ENCODE data around the gene IQUB. TPM values are rescaled to one million over a fixed set of nuclear protein-coding genes. Genes with fewer than 3 reads are reported as not detected.

IQUB gene
- polyA plus RNA-seq, 1 donor from 2014 or later: 0.41 TPM

- TF ChIP-seq CTCF (IDR thresholded peaks at IDR 0.05; ENCODE audit: poor library complexity, severe bottlenecking) (no peak), EP300 (conservative IDR thresholded peaks at IDR 0.05; ENCODE audit: poor library complexity, severe bottlenecking) (no peak), REST (IDR thresholded peaks at IDR 0.05; ENCODE audit: borderline replicate concordance) (no peak), MXI1 (conservative IDR thresholded peaks at IDR 0.05; ENCODE audit: poor library complexity, severe bottlenecking) (no peak), EZH2 (IDR thresholded peaks at IDR 0.05; ENCODE audit: borderline replicate concordance, insufficient read depth, low read length, poor library complexity, severe bottlenecking) (no peak), SMC3 (conservative IDR thresholded peaks at IDR 0.05; ENCODE audit: poor library complexity) (no peak), POLR2AphosphoS5 (IDR thresholded peaks at IDR 0.05) (no peak), TAF1 (IDR thresholded peaks at IDR 0.05; ENCODE audit: low read depth) (no peak), RAD21 (conservative IDR thresholded peaks at IDR 0.05) (no peak)
- Histone ChIP-seq H3K9ac (ENCODE audit: low read length) (no peak overlapping the region), H3K4me2 (ENCODE audit: low read length) (no peak overlapping the region), H3K27me3 (ENCODE audit: insufficient read depth, low read depth, low read length) (no peaks in the 10 kb centered on the region), H4K20me1 (ENCODE audit: insufficient read depth) (no peaks in the 10 kb centered on the region), H3K27ac (ENCODE audit: low read length) (no peak overlapping the region), H2AFZ (ENCODE audit: low read depth, low read length) (no peak overlapping the region), H3K36me3 (ENCODE audit: insufficient read depth, low read length) (no peaks in the 10 kb centered on the region), H3K9me3 (ENCODE audit: low read length) (no peaks in the 10 kb centered on the region), H3K9me2 (ENCODE audit: insufficient read depth, low read length) (no peaks in the 10 kb centered on the region), H3K4me3 (ENCODE audit: low read length) (no peak overlapping the region), H3F3A (ENCODE audit: insufficient read depth, low read length, poor library complexity, severe bottlenecking) (no peaks in the 10 kb centered on the region), H3K79me2 (replicated peaks; ENCODE audit: insufficient read depth, low read length) (no peaks in the 10 kb centered on the region)
Observed at GRCh38 chr7:123485187-123485586, 49.2 kb downstream of the IQUB start.

- Histone ChIP-seq H3K9me3 (ENCODE audit: low read length) (no peaks in the 10 kb centered on the region), H3K4me2 (ENCODE audit: low read length) (no peak overlapping the region), H3K4me3 (ENCODE audit: low read length) (no peak overlapping the region), H3K36me3 (ENCODE audit: insufficient read depth, low read length) (no peaks in the 10 kb centered on the region), H4K20me1 (ENCODE audit: insufficient read depth) (no peaks in the 10 kb centered on the region), H3K9ac (ENCODE audit: low read length) (no peak overlapping the region), H3K27ac (ENCODE audit: low read length) (no peak overlapping the region), H3F3A (ENCODE audit: insufficient read depth, low read length, poor library complexity, severe bottlenecking) (no peaks in the 10 kb centered on the region), H3K79me2 (replicated peaks; ENCODE audit: insufficient read depth, low read length) (no peaks in the 10 kb centered on the region), H3K27me3 (ENCODE audit: insufficient read depth, low read depth, low read length) (no peaks in the 10 kb centered on the region), H3K9me2 (ENCODE audit: insufficient read depth, low read length) (no peaks in the 10 kb centered on the region), H2AFZ (ENCODE audit: low read depth, low read length) (no peak overlapping the region)
- no peak for TF ChIP-seq RAD21 (conservative IDR thresholded peaks at IDR 0.05)
Observed at GRCh38 chr7:123484199-123484598, 50.2 kb downstream of the IQUB start.

GRCh38 chr7:123480107-123480506 lies 54.3 kb downstream of the IQUB start:
- Histone ChIP-seq H3K27ac (ENCODE audit: low read length) (no peak overlapping the region), H3K79me2 (replicated peaks; ENCODE audit: insufficient read depth, low read length) (no peaks in the 10 kb centered on the region), H3K9ac (ENCODE audit: low read length) (no peak overlapping the region), H3F3A (ENCODE audit: insufficient read depth, low read length, poor library complexity, severe bottlenecking) (no peaks in the 10 kb centered on the region), H3K36me3 (ENCODE audit: insufficient read depth, low read length) (no peaks in the 10 kb centered on the region), H3K4me3 (ENCODE audit: low read length) (no peak overlapping the region), H3K9me3 (ENCODE audit: low read length) (no peaks in the 10 kb centered on the region), H2AFZ (ENCODE audit: low read depth, low read length) (no peak overlapping the region), H3K9me2 (ENCODE audit: insufficient read depth, low read length) (no peaks in the 10 kb centered on the region), H3K27me3 (ENCODE audit: insufficient read depth, low read depth, low read length) (no peaks in the 10 kb centered on the region), H3K4me2 (ENCODE audit: low read length) (no peak overlapping the region), H4K20me1 (ENCODE audit: insufficient read depth) (no peaks in the 10 kb centered on the region)
- TF ChIP-seq POLR2AphosphoS5 (IDR thresholded peaks at IDR 0.05) (peak; percentile 80), REST (IDR thresholded peaks at IDR 0.05; ENCODE audit: borderline replicate concordance) (peak; percentile 24), RAD21 (conservative IDR thresholded peaks at IDR 0.05) (no peak), EP300 (conservative IDR thresholded peaks at IDR 0.05; ENCODE audit: poor library complexity, severe bottlenecking) (peak; percentile 79), EZH2 (IDR thresholded peaks at IDR 0.05; ENCODE audit: borderline replicate concordance, insufficient read depth, low read length, poor library complexity, severe bottlenecking) (no peak), MXI1 (conservative IDR thresholded peaks at IDR 0.05; ENCODE audit: poor library complexity, severe bottlenecking) (no peak), TAF1 (IDR thresholded peaks at IDR 0.05; ENCODE audit: low read depth) (no peak), SMC3 (conservative IDR thresholded peaks at IDR 0.05; ENCODE audit: poor library complexity) (no peak), CTCF (IDR thresholded peaks at IDR 0.05; ENCODE audit: poor library complexity, severe bottlenecking) (no peak)
